Mesendoderm (in vitro differentiated cells): ENCODE data around the gene LIPG.

Experiments
- DNase-seq: peaks from one replicate; pipeline ENCODE4 v3.0.0; 2013
- H2AK5ac ChIP-seq: 2 replicates; pipeline ENCODE4 v1.6.1; 2013; ENCODE audit warnings: low read length, inconsistent platforms
- H2BK120ac ChIP-seq: 2 replicates; pipeline ENCODE4 v1.6.1; 2013; ENCODE audit warnings: low read depth, mild to moderate bottlenecking, low read length, moderate library complexity, mixed read lengths
- H2BK15ac ChIP-seq: replicated peaks from 2 replicates; pipeline ENCODE4 v1.6.1; 2013; ENCODE audit warnings: low read depth, mild to moderate bottlenecking, moderate library complexity
- H2BK5ac ChIP-seq: 2 replicates; pipeline ENCODE4 v1.6.1; 2013; ENCODE audit warnings: low read length, inconsistent platforms
- H3K18ac ChIP-seq: 2 replicates; pipeline ENCODE4 v1.6.1; 2013; ENCODE audit warnings: mild to moderate bottlenecking, low read length, mixed read lengths
- H3K23ac ChIP-seq: one replicate; pipeline ENCODE4 v1.6.1; 2013; ENCODE audit warnings: low read length
- H3K27ac ChIP-seq: 2 replicates; pipeline ENCODE4 v1.5.1; 2013; ENCODE audit warnings: low read depth, mild to moderate bottlenecking, inconsistent platforms, low read length, moderate library complexity
- H3K27me3 ChIP-seq: 2 replicates; pipeline ENCODE4 v1.6.1; 2013; ENCODE audit warnings: low read length, control low read depth, mild to moderate bottlenecking, inconsistent platforms; ENCODE audit not compliant: insufficient read depth, poor library complexity
- H3K36me3 ChIP-seq: 2 replicates; pipeline ENCODE4 v1.6.1; 2013; ENCODE audit warnings: low read length, inconsistent platforms; ENCODE audit not compliant: control insufficient read depth, insufficient read depth
- H3K4ac ChIP-seq: one replicate; pipeline ENCODE4 v1.6.1; 2013; ENCODE audit warnings: low read depth, mild to moderate bottlenecking, low read length, moderate library complexity
- H3K4me1 ChIP-seq: 2 replicates; pipeline ENCODE4 v1.6.1; 2013; ENCODE audit warnings: low read depth, low read length, inconsistent platforms; ENCODE audit not compliant: control insufficient read depth
- H3K4me2 ChIP-seq: 2 replicates; pipeline ENCODE4 v1.6.1; 2013; ENCODE audit warnings: low read length
- H3K4me3 ChIP-seq: 2 replicates; pipeline ENCODE4 v1.5.1; 2013; ENCODE audit warnings: mild to moderate bottlenecking, low read length
- H3K56ac ChIP-seq: one replicate; pipeline ENCODE4 v1.6.1; 2013; ENCODE audit warnings: low read length
- H3K79me1 ChIP-seq: 2 replicates; pipeline ENCODE4 v1.6.1; 2013; ENCODE audit warnings: low read length, inconsistent platforms
- H3K79me2 ChIP-seq: 2 replicates; pipeline ENCODE4 v1.6.1; 2013; ENCODE audit warnings: mild to moderate bottlenecking, low read length; ENCODE audit not compliant: control insufficient read depth, insufficient read depth
- H3K9ac ChIP-seq: 2 replicates; pipeline ENCODE4 v1.6.1; 2013; ENCODE audit warnings: low read length, inconsistent platforms
- H4K5ac ChIP-seq: one replicate; pipeline ENCODE4 v1.6.1; 2013; ENCODE audit warnings: low read length
- H4K8ac ChIP-seq: one replicate; pipeline ENCODE4 v1.6.1; 2013; ENCODE audit warnings: low read depth, mild to moderate bottlenecking, control low read depth, low read length, moderate library complexity
- WGBS: extraction: QIAGEN DNeasy Blood & Tissue Kit; methylation state at CpG from one replicate; pipeline ENCODE4 v1.1.7; 2013; ENCODE audit warnings: low lambda C conversion rate, missing lambda C conversion rate; ENCODE audit not compliant: insufficient coverage; ENCODE audit errors: extremely low coverage; 5-methylcytosine and 5-hydroxymethylcytosine counted together

LIPG gene

DNA sequence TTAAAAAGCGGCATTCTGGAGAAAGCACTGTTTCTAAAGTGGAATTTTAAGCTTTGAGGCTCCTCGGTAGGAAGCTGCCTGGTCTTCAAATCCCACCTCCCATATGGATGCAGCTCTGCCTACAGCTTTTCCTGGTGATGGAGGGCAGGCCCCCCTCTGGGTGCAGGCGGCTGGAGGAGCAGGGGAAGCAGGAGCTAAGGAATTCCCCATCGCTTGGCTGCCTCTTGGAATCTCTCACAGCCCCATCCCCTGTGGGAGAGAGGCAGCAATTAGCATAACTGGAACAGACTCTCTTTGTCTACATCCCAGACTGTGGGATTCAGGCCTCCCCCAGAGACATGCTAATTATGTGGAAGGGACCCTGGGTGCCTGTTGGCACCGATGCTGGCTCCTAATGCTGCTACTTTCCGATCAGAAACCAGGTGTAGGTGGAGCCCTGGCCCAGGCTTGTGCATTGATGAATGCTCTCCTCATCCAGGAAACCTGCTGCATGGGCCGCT is 51.3 kb downstream of the LIPG start:
- H3K9ac ChIP-seq: no peak overlapping the region
- peak; percentile 95 for DNase-seq
- no peaks in the 10 kb centered on the region for H3K27me3 ChIP-seq
- H2BK15ac ChIP-seq: no peak overlapping the region
- no peak overlapping the region for H2AK5ac ChIP-seq
- no CpG with 5 or more reads among the region's 7 CpGs for WGBS
- H3K4ac ChIP-seq: no peak overlapping the region
- H3K23ac ChIP-seq: peak overlapping the region; percentile 34
- H3K4me2 ChIP-seq: no peak overlapping the region
- no peak overlapping the region for H3K56ac ChIP-seq
- H3K27ac ChIP-seq: peak overlapping the region; percentile 89
- H3K4me3 ChIP-seq: no peak overlapping the region
- no peaks in the 10 kb centered on the region for H3K36me3 ChIP-seq
- H4K5ac ChIP-seq: no peak overlapping the region
- no peak overlapping the region for H2BK120ac ChIP-seq
- no peaks in the 10 kb centered on the region for H3K79me2 ChIP-seq
- H4K8ac ChIP-seq: no peak overlapping the region
- no peak overlapping the region for H3K18ac ChIP-seq
- peaks cover 12% of the 10 kb centered on the region for H3K4me1 ChIP-seq
- H2BK5ac ChIP-seq: no peak overlapping the region
- H3K79me1 ChIP-seq: no peaks in the 10 kb centered on the region

DNA sequence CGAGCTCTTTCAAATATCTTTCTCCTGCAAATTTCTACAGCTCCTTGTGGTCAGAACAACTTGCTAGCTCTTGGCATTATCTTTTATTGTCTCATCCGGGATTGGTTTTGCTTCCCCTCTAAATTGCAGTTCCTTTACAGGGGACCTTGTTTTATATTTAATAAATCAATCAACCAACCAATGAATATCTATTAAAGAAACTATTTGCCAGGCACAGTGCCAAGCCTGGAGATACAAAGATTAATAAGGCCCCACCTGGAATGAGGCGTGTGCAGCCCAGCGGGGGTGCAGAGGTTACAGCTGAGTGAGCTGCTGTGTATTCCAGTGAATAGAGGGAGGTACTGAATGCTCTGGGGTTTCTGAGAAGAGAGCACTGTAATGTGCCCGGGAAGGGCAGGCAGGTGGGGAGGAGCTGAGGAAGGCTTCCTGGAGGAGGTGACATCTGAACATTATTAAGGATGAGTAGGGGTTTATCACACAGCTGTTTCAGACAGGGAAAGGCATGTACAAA is 51.8 kb downstream of the LIPG start:
- no peak overlapping the region for H4K8ac ChIP-seq
- no peaks in the 10 kb centered on the region for H3K79me1 ChIP-seq
- H3K9ac ChIP-seq: no peak overlapping the region
- H3K79me2 ChIP-seq: no peaks in the 10 kb centered on the region
- no peak overlapping the region for H3K4me2 ChIP-seq
- H2BK5ac ChIP-seq: no peak overlapping the region
- H3K18ac ChIP-seq: peak overlapping the region; percentile 69
- H3K23ac ChIP-seq: no peak overlapping the region
- peak; percentile 34 for DNase-seq
- H2BK15ac ChIP-seq: no peak overlapping the region
- H2BK120ac ChIP-seq: peak overlapping the region; percentile 56
- WGBS: no CpG with 5 or more reads among the region's 5 CpGs
- peaks cover 12% of the 10 kb centered on the region for H3K4me1 ChIP-seq
- H3K36me3 ChIP-seq: no peaks in the 10 kb centered on the region
- H4K5ac ChIP-seq: no peak overlapping the region
- H2AK5ac ChIP-seq: peak overlapping the region; percentile 1
- H3K27ac ChIP-seq: peak overlapping the region; percentile 85
- peak overlapping the region; percentile 35 for H3K56ac ChIP-seq
- H3K4me3 ChIP-seq: no peak overlapping the region
- H3K27me3 ChIP-seq: no peaks in the 10 kb centered on the region
- no peak overlapping the region for H3K4ac ChIP-seq

DNA sequence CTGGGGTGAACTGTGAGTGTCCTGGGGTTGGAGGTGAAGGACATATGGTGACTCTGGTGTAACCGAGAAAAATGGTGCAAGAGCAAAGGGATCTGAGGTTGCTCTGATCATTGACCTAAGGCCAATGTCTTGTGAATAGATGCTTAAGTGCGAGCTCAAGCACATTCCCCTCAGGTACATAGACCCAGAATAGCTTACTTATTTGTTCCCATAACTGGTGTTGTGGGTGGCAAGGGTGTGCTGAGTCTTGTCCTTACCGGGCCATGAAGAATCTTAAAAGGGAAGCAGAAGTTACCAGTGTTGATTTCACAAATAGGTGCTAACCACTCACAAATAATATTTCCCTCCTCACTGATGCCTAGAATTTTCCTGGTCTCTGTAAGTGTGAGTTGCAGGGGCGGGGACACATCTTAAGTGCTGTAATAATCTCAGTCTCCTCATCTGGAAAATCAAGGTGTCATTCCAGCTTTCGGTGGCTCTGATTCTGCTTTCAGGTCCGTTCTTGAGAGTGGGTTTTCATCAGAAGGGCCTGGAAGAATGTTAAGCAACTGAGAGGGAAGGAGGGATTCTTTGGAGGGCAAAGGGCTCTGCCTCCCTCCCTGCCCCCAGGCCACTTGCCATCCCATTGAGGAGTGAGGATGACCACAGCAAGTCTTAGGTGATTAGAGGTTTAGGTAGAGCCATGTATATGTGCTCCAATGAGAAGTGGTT is 54.9 kb downstream of the LIPG start:
- no peak overlapping the region for H3K27ac ChIP-seq
- no peak for DNase-seq
- H3K79me2 ChIP-seq: no peaks in the 10 kb centered on the region
- no peak overlapping the region for H4K8ac ChIP-seq
- peaks cover 18% of the 10 kb centered on the region for H3K4me1 ChIP-seq
- peak overlapping the region; percentile 32 for H2BK5ac ChIP-seq
- H4K5ac ChIP-seq: no peak overlapping the region
- H2BK120ac ChIP-seq: no peak overlapping the region
- no peak overlapping the region for H3K9ac ChIP-seq
- peak overlapping the region; percentile 67 for H2AK5ac ChIP-seq
- no peak overlapping the region for H3K4ac ChIP-seq
- no peaks in the 10 kb centered on the region for H3K27me3 ChIP-seq
- H3K4me3 ChIP-seq: no peak overlapping the region
- no CpG with 5 or more reads among the region's 6 CpGs for WGBS
- no peaks in the 10 kb centered on the region for H3K79me1 ChIP-seq
- no peak overlapping the region for H3K18ac ChIP-seq
- H3K4me2 ChIP-seq: no peak overlapping the region
- no peak overlapping the region for H3K23ac ChIP-seq
- no peak overlapping the region for H2BK15ac ChIP-seq
- H3K56ac ChIP-seq: no peak overlapping the region
- H3K36me3 ChIP-seq: no peaks in the 10 kb centered on the region

DNA sequence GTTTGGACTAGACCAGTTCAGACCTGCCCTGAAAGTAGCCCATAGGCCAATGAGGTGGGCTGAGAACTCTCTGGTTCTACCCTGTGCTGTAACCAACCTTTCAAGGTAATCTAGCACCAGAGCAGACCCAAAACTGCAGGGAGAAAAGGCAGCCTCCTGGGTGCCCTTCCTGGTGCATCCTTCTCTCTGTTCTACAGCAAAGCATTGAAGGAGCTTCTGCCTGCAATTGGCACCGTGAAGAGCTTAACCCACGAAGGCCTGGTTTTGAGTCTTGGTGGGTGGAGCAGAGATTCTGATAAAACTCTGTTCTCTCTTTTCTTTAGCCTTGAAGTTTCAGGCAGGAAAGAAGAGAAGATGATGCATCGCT is 55.5 kb downstream of the LIPG start:
- H3K4me2 ChIP-seq: no peak overlapping the region

DNA sequence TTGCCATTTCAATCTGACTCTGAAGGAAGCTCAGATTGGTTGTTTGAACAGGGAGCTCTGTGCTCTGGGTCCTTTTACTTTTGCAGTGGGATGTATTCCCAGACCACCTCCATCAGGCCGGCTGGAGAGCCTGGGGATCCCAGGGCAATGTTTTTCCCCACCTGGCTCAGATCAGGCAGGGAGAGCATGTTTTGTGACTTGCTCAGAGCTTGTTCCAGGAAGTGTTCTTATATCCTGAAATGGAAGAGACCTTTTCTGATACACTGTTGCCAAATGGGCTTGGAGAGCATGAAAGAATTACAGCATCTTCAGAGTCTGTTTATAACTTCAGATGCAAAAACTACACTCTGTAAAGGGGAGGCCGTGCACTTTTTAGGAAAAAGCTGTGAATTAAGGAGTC is 56.0 kb downstream of the LIPG start:
- no peaks in the 10 kb centered on the region for H3K79me2 ChIP-seq
- no peak overlapping the region for H3K23ac ChIP-seq
- no CpG with 5 or more reads among the region's 2 CpGs for WGBS
- no peak overlapping the region for H3K18ac ChIP-seq
- no peaks in the 10 kb centered on the region for H3K36me3 ChIP-seq
- H4K5ac ChIP-seq: no peak overlapping the region
- DNase-seq: no peak
- H3K56ac ChIP-seq: no peak overlapping the region
- H3K4me2 ChIP-seq: no peak overlapping the region
- no peak overlapping the region for H3K27ac ChIP-seq
- peaks cover 13% of the 10 kb centered on the region for H3K4me1 ChIP-seq
- H2BK5ac ChIP-seq: no peak overlapping the region
- H2BK120ac ChIP-seq: no peak overlapping the region
- H3K4ac ChIP-seq: no peak overlapping the region
- no peak overlapping the region for H3K4me3 ChIP-seq
- H4K8ac ChIP-seq: no peak overlapping the region
- H3K27me3 ChIP-seq: no peaks in the 10 kb centered on the region
- H3K9ac ChIP-seq: no peak overlapping the region
- no peak overlapping the region for H2AK5ac ChIP-seq
- no peaks in the 10 kb centered on the region for H3K79me1 ChIP-seq
- no peak overlapping the region for H2BK15ac ChIP-seq

More for the DNA sequence above, 55.5 kb downstream of the LIPG start:
- Histone ChIP-seq H3K56ac (no peak overlapping the region), H3K4ac (no peak overlapping the region), H3K18ac (no peak overlapping the region), H2BK15ac (no peak overlapping the region), H2BK5ac (peak overlapping the region; percentile 32), H3K27me3 (no peaks in the 10 kb centered on the region), H3K4me1 (peaks cover 18% of the 10 kb centered on the region), H3K23ac (no peak overlapping the region), H2AK5ac (peak overlapping the region; percentile 67), H4K5ac (no peak overlapping the region), H3K4me3 (no peak overlapping the region), H3K27ac (no peak overlapping the region), H3K9ac (no peak overlapping the region), H3K79me2 (no peaks in the 10 kb centered on the region), H2BK120ac (no peak overlapping the region), H3K79me1 (no peaks in the 10 kb centered on the region), H4K8ac (no peak overlapping the region), H3K36me3 (no peaks in the 10 kb centered on the region)
- no peak for DNase-seq
- WGBS: no CpG with 5 or more reads among the region's 3 CpGs
